Cortex of kidney (tissue), 1 donor: ENCODE data around the gene CTNS.
"Not testable (repeated sequence)": the region's sequence is repeated elsewhere in the genome, so short reads cannot be mapped to it uniquely, and the experiment has no call there.

Experiments used
- DNase-seq: peaks from one replicate; lab custom pipeline; 2025; lab: John Stamatoyannopoulos, UW

CTNS gene

GRCh38 chr17:3688027-3688553 is 51.5 kb downstream of the CTNS start:
- no peak for DNase-seq

- no peak for DNase-seq
Measured at GRCh38 chr17:3688852-3689261, 52.3 kb downstream of the CTNS start.

GRCh38 chr17:3689262-3690093 is 52.9 kb downstream of the CTNS start:
- DNase-seq = no peak

GRCh38 chr17:3690094-3690715 is 53.6 kb downstream of the CTNS start:
- DNase-seq = no peak

GRCh38 chr17:3691617-3692067 is 55.1 kb downstream of the CTNS start:
- DNase-seq = no peak

GRCh38 chr17:3692346-3692745 is 55.8 kb downstream of the CTNS start:
- DNase-seq = no peak

- no peak for DNase-seq
Measured at GRCh38 chr17:3693141-3693540, 56.6 kb downstream of the CTNS start.

GRCh38 chr17:3693829-3694231 is 57.3 kb downstream of the CTNS start:
- no peak for DNase-seq

- no peak for DNase-seq
Measured at GRCh38 chr17:3695129-3695722, 58.7 kb downstream of the CTNS start.

- DNase-seq = no peak
Measured at GRCh38 chr17:3695723-3696411, 59.3 kb downstream of the CTNS start, which contains the start of gene P2RX5. Gene P2RX5 (minus strand): TSS chr17:3696155. CDS start chr17:3696005, 150 bp downstream.

- no peak for DNase-seq
Measured at GRCh38 chr17:3697103-3697476, 60.5 kb downstream of the CTNS start.

GRCh38 chr17:3698139-3698538 is 61.6 kb downstream of the CTNS start:
- no peak for DNase-seq

- no peak for DNase-seq
Measured at GRCh38 chr17:3699951-3700350, 63.4 kb downstream of the CTNS start.

GRCh38 chr17:3702041-3702539 is 65.5 kb downstream of the CTNS start:
- not testable (repeated sequence) for DNase-seq

GRCh38 chr17:3704931-3705717 is 68.6 kb downstream of the CTNS start:
- DNase-seq = no peak

GRCh38 chr17:3705718-3705984 is 69.1 kb downstream of the CTNS start:
- not testable (repeated sequence) for DNase-seq

GRCh38 chr17:3708366-3708765 is 71.8 kb downstream of the CTNS start:
- DNase-seq = no peak

- DNase-seq = no peak
Measured at GRCh38 chr17:3710951-3711383, 74.4 kb downstream of the CTNS start.
